SU-DHL-6 (cell line): Measurements from ENCODE around the gene SP140.
A peak's percentile ranks its signal among the peaks of the same experiment; 100 is the strongest.
"Not testable (repeated sequence)": the region's sequence is repeated elsewhere in the genome, so short reads cannot be mapped to it uniquely, and the experiment has no call there.

Experiments
- H2AFZ ChIP-seq: fragments of 200-600 bp; sonication (generic); 2 replicates; pipeline ENCODE4 v1.6.1; 2014; ENCODE audit warnings: low read depth, mild to moderate bottlenecking, moderate library complexity, mixed read lengths, antibody characterized with exemption, low read length; ENCODE audit not compliant: severe bottlenecking
- H3F3A ChIP-seq: fragments of 200-600 bp; shearing (Covaris generic); 2 replicates; pipeline ENCODE4 v1.6.0; 2016; ENCODE audit warnings: antibody characterized with exemption, mild to moderate bottlenecking; ENCODE audit not compliant: insufficient read depth
- H3K27ac ChIP-seq: fragments of 200-600 bp; sonication (generic); 2 replicates; pipeline ENCODE4 v1.5.1; 2016; ENCODE audit warnings: low read depth, mild to moderate bottlenecking, low read length, moderate library complexity, mixed read lengths
- H3K27me3 ChIP-seq: fragments of 200-600 bp; sonication (generic), shearing (Covaris generic); 2 replicates; pipeline ENCODE4 v1.6.0; 2014; ENCODE audit warnings: mild to moderate bottlenecking, low read length
- H3K36me3 ChIP-seq: fragments of 200-600 bp; sonication (generic); 2 replicates; pipeline ENCODE4 v1.6.1; 2014; ENCODE audit warnings: mild to moderate bottlenecking, low read length, mixed read lengths
- H3K4me2 ChIP-seq: fragments of 300-600, 200-600 bp; shearing (Covaris generic), sonication (generic); 2 replicates; pipeline ENCODE4 v1.6.0; 2014; ENCODE audit warnings: low read length, low read depth, mild to moderate bottlenecking; ENCODE audit not compliant: poor library complexity, severe bottlenecking
- H3K4me3 ChIP-seq: fragments of 200-600 bp; sonication (generic); 2 replicates; pipeline ENCODE4 v1.5.1; 2014; ENCODE audit warnings: antibody characterized with exemption, low read length, mild to moderate bottlenecking, mixed read lengths; ENCODE audit not compliant: insufficient read depth, poor library complexity, severe bottlenecking
- H3K79me2 ChIP-seq: fragments of 200-600 bp; sonication (generic); 2 replicates; pipeline ENCODE4 v1.6.1; 2014; ENCODE audit warnings: mild to moderate bottlenecking, low read length, moderate library complexity; ENCODE audit not compliant: insufficient read depth
- H3K9ac ChIP-seq: fragments of 200-600 bp; sonication (generic); 2 replicates; pipeline ENCODE4 v1.7.0; 2014; ENCODE audit warnings: mild to moderate bottlenecking, low read length
- H3K9me2 ChIP-seq: fragments of 200-600 bp; sonication (generic); replicated peaks from 2 replicates; pipeline ENCODE4 v1.6.1; 2014; ENCODE audit warnings: low read length; ENCODE audit not compliant: insufficient read depth
- H3K9me3 ChIP-seq: fragments of 200-600 bp; sonication (generic); 2 replicates; pipeline ENCODE4 v1.6.1; 2014; ENCODE audit warnings: low read length, mixed read lengths; ENCODE audit not compliant: insufficient read depth
- H4K20me1 ChIP-seq: fragments of 200-600 bp; sonication (generic); 2 replicates; pipeline ENCODE4 v1.6.1; 2014; ENCODE audit warnings: low read depth, mild to moderate bottlenecking, antibody characterized with exemption, low read length, moderate library complexity, mixed read lengths
- CTCF ChIP-seq: fragments of 200-600 bp; sonication (generic); IDR thresholded peaks from one replicate; pipeline ENCODE4 v1.5.1; 2017; ENCODE audit warnings: antibody characterized with exemption, mild to moderate bottlenecking, low read length, moderate library complexity; ENCODE audit not compliant: insufficient read depth, poor library complexity, severe bottlenecking
- EZH2phosphoT487 ChIP-seq: fragments of 200-600 bp; sonication (generic), shearing (Covaris generic); conservative IDR thresholded peaks from 2 replicates; pipeline ENCODE4 v1.6.1; 2018; ENCODE audit warnings: mild to moderate bottlenecking, antibody characterized with exemption, low read length, moderate library complexity, mixed read lengths

SP140 gene

GRCh38 chr2:230219419-230220331 is 5.9 kb upstream of the SP140 start, which contains the start of gene SP110:
TSS of gene SP110 (minus strand) at chr2:230219984. CDS start at chr2:230216927, 3,057 bp downstream.
- TF ChIP-seq EZH2phosphoT487 = no peak

DNA sequence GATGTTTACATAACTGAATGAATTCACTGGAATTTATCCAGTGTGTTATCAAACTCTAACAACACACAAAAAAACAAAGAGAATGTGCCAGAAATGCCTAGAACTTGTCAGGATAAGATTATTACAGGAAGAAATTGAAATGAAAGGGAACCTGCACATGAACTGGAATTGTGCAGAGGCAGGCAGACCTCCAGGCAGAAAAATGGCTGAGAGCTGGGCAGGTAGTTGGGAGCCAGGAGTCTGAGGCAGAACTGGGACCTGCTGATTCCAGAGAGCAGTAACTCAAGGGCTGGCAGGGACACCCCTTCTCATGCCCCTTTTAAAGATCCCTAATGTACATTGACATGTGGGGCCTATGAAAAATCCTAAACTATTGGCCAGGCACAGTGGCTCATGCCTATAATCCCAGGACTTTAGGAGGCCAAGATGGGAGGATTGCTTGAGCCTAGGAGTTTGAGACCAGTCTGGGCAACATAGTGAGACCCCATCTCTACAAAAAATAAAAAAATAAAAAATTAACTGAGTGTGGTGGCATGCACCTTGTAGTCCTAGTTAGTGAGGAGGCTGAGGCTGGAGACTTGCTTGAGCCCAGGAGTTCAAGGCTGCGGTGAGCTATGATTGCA is 5.1 kb upstream of the SP140 start:
- H3K36me3 ChIP-seq = peaks cover 10% of the 10 kb centered on the region
- H3K27ac ChIP-seq = peak overlapping the region; percentile 88
- H3K4me2 ChIP-seq = peak overlapping the region; percentile 90
- H4K20me1 ChIP-seq = no peaks in the 10 kb centered on the region; the same call in 1 of the 2 replicates
- peak overlapping the region; percentile 64 for H3K9ac ChIP-seq
- H3K79me2 ChIP-seq = peaks cover 49% of the 10 kb centered on the region
- no peak for TF ChIP-seq CTCF
- TF ChIP-seq EZH2phosphoT487 = no peak
- H3F3A ChIP-seq = peaks cover 33% of the 10 kb centered on the region
- no peaks in the 10 kb centered on the region for H3K9me2 ChIP-seq
- peak overlapping the region; percentile 80 for H3K4me3 ChIP-seq
- no peak overlapping the region for H2AFZ ChIP-seq
- no peaks in the 10 kb centered on the region for H3K9me3 ChIP-seq
- no peaks in the 10 kb centered on the region for H3K27me3 ChIP-seq

More at GRCh38 chr2:230219419-230220331, 5.9 kb upstream of the SP140 start, which contains the start of gene SP110:
- Histone ChIP-seq H3K79me2 (peaks cover 53% of the 10 kb centered on the region), H2AFZ (peak within 1 kb of the TSS; percentile 5), H3K9me2 (no peaks in the 10 kb centered on the region), H3K9me3 (no peaks in the 10 kb centered on the region), H3F3A (peaks cover 30% of the 10 kb centered on the region), H3K4me2 (peak within 1 kb of the TSS; percentile 90), H3K27ac (peak within 1 kb of the TSS; percentile 88), H4K20me1 (no peaks in the 10 kb centered on the region; the same call in 1 of the 2 replicates), H3K36me3 (peaks cover 17% of the 10 kb centered on the region), H3K9ac (peak within 1 kb of the TSS; percentile 64), H3K27me3 (no peaks in the 10 kb centered on the region), H3K4me3 (peak within 1 kb of the TSS; percentile 80)

DNA sequence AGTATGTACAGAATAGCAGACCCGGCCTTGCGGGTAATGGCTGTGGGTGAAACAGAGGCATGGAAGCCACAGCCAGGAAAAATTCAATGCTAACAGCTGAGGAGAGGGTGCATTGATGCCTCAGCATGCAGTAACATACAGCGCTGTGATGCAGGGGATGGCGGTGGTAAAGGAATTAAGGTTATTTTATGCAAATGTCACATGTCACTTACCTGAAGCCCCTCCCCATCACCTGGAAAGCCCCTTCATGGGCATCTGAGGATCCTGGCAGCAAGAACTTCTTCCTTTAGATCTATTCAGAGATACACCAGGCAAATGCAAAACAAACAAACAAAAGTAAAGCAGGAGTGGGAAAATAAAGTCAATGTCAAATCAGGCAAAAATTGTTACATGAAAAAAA is 4.0 kb upstream of the SP140 start:
- Histone ChIP-seq H3K79me2 (peaks cover 39% of the 10 kb centered on the region), H3K36me3 (peaks cover 3% of the 10 kb centered on the region; the same call in 1 of the 2 replicates), H4K20me1 (no peaks in the 10 kb centered on the region; the same call in 1 of the 2 replicates), H3K4me2 (peak overlapping the region; percentile 63), H3K27ac (peak overlapping the region; percentile 88), H3K9me2 (no peaks in the 10 kb centered on the region), H2AFZ (no peak overlapping the region), H3K4me3 (no peak overlapping the region), H3K9ac (peak overlapping the region; percentile 27), H3K9me3 (no peaks in the 10 kb centered on the region), H3K27me3 (no peaks in the 10 kb centered on the region), H3F3A (peaks cover 41% of the 10 kb centered on the region)
- TF ChIP-seq EZH2phosphoT487 = no peak
- no peak for TF ChIP-seq CTCF

DNA sequence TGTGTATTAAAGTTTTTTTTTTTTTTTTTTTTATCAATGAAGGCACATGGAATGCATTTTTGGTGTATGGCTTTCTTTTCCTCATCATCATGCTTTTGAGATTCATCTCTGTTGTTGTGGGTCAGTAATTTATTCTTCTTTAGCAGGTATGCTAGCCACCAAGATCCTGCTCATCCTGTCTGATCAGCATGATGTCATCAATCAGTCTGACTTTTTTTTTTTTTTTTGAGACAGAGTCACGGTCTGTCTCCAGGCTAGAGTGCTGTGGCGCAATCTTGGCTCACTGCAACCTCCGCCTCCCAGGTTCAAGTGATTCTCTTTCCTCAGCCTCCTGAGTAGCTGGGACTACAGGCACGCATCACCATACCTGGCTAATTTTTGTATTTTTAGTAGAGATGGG is 2.7 kb upstream of the SP140 start:
- peak overlapping the region; percentile 88; the same call in 1 of the 2 replicates for H3K27ac ChIP-seq

More for the DNA sequence above, 2.7 kb upstream of the SP140 start:
- Histone ChIP-seq H3F3A (peaks cover 43% of the 10 kb centered on the region), H3K79me2 (peaks cover 39% of the 10 kb centered on the region), H3K4me2 (peak overlapping the region; percentile 63)
- not testable (repeated sequence) for H2AFZ ChIP-seq, H3K36me3 ChIP-seq, H3K9me2 ChIP-seq, H3K4me3 ChIP-seq, H4K20me1 ChIP-seq, H3K27me3 ChIP-seq, H3K9ac ChIP-seq, H3K9me3 ChIP-seq
